Stomach smooth muscle (tissue), 2 donors: ENCODE measurements around the gene ORMDL3.

Source experiments
- H3K27ac ChIP-seq: one replicate; pipeline ENCODE4 v1.7.0; 2013; ENCODE audit warnings: mild to moderate bottlenecking, low read length, inconsistent platforms
- H3K27me3 ChIP-seq, 2 donors: one replicate each; pipeline ENCODE4 v1.7.0; 2013; ENCODE audit warnings: low read length in 2 of 2; ENCODE audit not compliant: insufficient read depth in 2 of 2, control insufficient read depth in 1 of 2
- H3K36me3 ChIP-seq, 2 donors: one replicate each; pipeline ENCODE4 v1.7.0; 2013; ENCODE audit warnings: low read length in 2 of 2; ENCODE audit not compliant: control insufficient read depth in 2 of 2, insufficient read depth in 2 of 2
- H3K4me1 ChIP-seq: one replicate; pipeline ENCODE4 v1.7.0; 2013; ENCODE audit warnings: low read length; ENCODE audit not compliant: control insufficient read depth, insufficient read depth
- H3K4me3 ChIP-seq, 2 donors: one replicate each; pipeline ENCODE4 v1.7.0; 2013; ENCODE audit warnings: low read length in 2 of 2
- H3K9ac ChIP-seq, 2 donors: one replicate each; pipeline ENCODE4 v1.7.0; 2013; ENCODE audit warnings: low read length in 2 of 2, mild to moderate bottlenecking in 1 of 2
- H3K9me3 ChIP-seq, 2 donors: one replicate each; pipeline ENCODE4 v1.7.0; 2013; ENCODE audit warnings: low read length in 2 of 2; ENCODE audit not compliant: control insufficient read depth in 2 of 2
- donor health status: healthy.
- donor health status: Pancreatic carcinoma.

The ORMDL3 gene

DNA sequence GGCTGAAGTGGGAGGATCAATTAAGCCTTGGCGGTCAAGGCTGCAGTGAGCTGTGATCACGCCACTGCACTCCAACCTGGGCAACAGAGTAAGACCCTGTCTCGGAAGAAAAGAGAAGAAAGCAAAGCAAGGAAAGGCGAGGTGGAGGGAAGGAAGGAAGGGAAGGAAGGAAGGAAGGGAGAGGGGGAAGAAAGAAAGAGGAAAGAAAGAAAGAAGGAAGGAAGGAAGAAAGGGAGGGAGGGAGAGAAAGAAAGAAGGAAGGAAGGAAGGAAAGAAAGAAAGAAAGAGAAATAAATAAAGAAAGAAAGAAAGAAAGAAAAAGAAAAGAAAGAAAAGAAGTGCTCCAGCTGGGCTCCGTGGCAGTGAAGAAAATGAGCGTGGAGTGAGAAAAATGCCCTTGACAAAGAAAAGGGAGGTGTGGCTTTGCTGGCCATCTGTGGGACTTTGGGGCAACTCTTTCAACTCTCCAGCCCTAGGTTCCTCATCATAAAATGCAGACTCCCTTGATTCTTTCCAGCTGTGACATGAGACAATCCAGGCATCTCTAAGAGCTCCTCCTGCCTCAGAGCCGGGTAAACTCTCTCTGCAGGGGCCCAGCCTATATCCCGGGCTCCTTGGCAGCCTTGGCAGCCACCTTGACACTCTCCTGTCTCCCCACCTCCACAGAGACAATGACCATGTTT lies 37.8 kb upstream of the ORMDL3 start:
- no peak overlapping the region for H3K9ac ChIP-seq
- peaks cover 2 to 3% of the 10 kb centered on the region in 2 donors for H3K27me3 ChIP-seq
- H3K36me3 ChIP-seq = no peaks in the 10 kb centered on the region
- no peaks in the 10 kb centered on the region for H3K9me3 ChIP-seq
- no peak overlapping the region for H3K27ac ChIP-seq
- H3K4me1 ChIP-seq = no peaks in the 10 kb centered on the region
- no peak overlapping the region for H3K4me3 ChIP-seq

DNA sequence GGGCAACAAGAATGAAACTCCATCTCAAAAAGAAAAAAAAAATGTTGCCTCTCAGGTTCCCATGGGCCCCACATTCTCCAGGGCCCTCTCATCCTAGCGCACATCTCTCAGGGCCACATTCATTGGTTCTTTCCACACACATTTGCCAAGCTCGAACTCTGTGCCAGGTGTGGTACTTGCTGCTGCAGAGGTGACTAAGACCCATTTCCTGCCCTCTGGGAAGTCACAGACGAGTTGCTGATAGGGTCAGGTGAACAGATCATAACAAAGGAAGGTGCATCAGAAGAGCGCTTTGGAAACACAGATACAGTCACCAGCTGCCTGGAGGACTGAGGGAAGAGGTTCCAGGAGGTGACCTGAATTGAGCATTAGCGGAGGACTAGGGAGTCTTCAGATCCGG lies 36.4 kb upstream of the ORMDL3 start:
- Histone ChIP-seq H3K27ac (no peak overlapping the region), H3K4me3 (no peak overlapping the region), H3K27me3 (peaks cover 2 to 3% of the 10 kb centered on the region in 2 donors), H3K9me3 (no peaks in the 10 kb centered on the region), H3K9ac (no peak overlapping the region), H3K4me1 (no peaks in the 10 kb centered on the region), H3K36me3 (no peaks in the 10 kb centered on the region)

DNA sequence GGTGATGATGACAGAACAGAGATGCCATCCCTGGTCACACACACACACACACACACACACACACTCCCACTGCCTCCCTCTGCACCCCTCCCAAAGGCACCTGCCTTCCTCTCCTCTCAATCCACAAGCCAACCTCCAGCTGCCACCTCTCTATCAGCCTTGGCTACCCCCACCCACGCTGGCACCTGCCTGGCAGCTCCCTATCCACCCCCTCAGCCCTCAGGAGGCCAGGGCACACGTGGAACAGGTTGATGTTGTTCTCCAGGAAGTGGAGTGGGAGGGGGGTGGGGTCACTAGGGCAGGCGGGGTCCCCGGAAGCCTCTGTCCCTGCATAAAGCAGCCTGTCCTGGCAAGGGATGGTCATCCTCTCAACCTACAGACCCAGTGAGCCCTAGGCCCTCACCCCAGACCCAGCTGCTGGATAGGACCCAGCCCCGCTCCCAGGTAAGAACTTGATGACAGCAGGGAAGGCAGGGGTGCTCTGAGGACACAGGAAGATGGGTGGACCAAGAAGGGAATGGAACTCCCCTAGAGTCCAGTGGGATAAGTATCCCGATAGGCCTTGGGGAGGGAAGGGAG lies 35.3 kb upstream of the ORMDL3 start, which contains the start of gene GSDMA:
TSS of gene GSDMA (plus strand) at position 363 of the 579 bp plus-strand sequence. CDS start 2,684 bp downstream, outside the sequence.
- no peaks in the 10 kb centered on the region for H3K4me1 ChIP-seq
- H3K27ac ChIP-seq = no peak within 1 kb of the TSS
- no peak within 1 kb of the TSS for H3K4me3 ChIP-seq
- H3K9ac ChIP-seq = no peak within 1 kb of the TSS
- no peaks in the 10 kb centered on the region for H3K9me3 ChIP-seq
- H3K36me3 ChIP-seq = no peaks in the 10 kb centered on the region
- H3K27me3 ChIP-seq = peaks cover 2 to 3% of the 10 kb centered on the region in 2 donors

DNA sequence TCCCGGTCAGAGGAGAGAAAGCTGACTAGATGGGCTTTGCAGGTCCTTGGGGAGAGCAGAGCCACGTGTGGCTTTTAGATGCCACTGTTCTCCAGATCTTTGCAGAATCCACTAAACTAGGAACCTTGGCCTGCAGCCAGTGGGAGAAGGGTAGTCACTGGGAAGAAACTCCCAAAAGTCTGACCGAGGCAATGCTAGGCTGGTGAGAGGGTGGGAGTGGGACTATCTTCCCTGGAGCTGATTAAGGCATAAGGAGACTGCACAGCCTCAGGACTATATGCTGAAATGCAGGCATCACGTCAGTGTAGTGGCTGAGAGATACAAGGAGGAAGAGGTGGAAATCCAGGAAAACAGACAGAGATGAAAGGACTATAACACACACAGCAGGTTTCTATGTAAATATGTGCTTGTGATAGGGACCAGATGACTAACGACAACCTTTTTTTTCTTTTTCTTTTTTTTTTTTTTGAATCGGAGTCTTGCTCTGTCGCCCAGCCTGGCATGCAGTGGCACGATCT lies 33.2 kb upstream of the ORMDL3 start:
- no peak overlapping the region for H3K27ac ChIP-seq
- H3K27me3 ChIP-seq = peaks cover 2 to 3% of the 10 kb centered on the region in 2 donors
- no peak overlapping the region for H3K4me3 ChIP-seq
- no peaks in the 10 kb centered on the region for H3K4me1 ChIP-seq
- no peaks in the 10 kb centered on the region for H3K9me3 ChIP-seq
- no peaks in the 10 kb centered on the region for H3K36me3 ChIP-seq
- no peak overlapping the region for H3K9ac ChIP-seq

DNA sequence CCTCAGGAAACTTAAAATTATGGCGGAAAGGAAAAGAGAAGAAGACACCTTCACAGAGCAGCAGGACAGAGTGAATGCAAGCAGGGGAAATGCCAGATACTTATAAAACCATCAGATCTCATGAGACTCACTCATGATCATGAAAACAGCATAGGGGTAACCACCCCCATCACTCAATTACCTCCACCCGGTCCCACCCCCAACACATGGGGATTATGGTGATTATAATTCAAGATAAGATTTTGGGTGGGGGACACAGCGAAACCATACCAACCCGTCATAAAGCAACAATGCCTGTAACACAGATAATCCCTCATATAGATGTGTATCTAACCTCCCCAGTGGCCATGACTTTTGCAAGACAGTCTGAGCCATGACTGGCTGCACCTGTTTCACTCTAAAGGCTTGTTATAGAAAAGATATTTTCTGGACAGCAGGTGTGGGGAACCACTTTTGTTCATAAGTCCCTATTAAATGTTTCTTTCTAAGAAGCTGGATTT lies 28.4 kb upstream of the ORMDL3 start:
- H3K4me1 ChIP-seq = peaks cover 11% of the 10 kb centered on the region
- H3K36me3 ChIP-seq = no peaks in the 10 kb centered on the region
- no peak overlapping the region for H3K4me3 ChIP-seq
- H3K9me3 ChIP-seq = no peaks in the 10 kb centered on the region
- peaks cover 0 to 2% of the 10 kb centered on the region in 2 donors for H3K27me3 ChIP-seq
- H3K9ac ChIP-seq = no peak overlapping the region
- H3K27ac ChIP-seq = no peak overlapping the region

DNA sequence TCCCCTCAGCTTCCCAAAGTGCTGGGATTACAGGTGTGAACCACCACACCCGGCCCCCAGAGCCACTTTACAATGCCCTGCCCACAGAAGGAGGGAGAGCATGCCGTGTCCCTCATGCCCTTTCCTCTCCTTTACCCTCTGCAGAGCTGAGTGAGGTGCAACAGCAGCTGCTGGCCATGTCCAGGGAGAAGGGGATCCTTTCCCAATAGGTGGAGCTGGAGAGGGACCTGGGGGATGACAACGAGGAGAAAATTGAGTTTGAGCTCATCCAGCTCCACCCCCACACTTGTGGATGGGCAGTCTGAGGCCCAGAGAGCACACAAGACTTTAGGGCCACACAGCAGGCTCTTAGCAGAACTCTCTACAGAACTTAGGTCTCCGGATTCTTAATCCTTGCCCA lies 27.5 kb upstream of the ORMDL3 start:
- Histone ChIP-seq H3K9me3 (no peaks in the 10 kb centered on the region), H3K36me3 (no peaks in the 10 kb centered on the region), H3K4me3 (no peak overlapping the region)

DNA sequence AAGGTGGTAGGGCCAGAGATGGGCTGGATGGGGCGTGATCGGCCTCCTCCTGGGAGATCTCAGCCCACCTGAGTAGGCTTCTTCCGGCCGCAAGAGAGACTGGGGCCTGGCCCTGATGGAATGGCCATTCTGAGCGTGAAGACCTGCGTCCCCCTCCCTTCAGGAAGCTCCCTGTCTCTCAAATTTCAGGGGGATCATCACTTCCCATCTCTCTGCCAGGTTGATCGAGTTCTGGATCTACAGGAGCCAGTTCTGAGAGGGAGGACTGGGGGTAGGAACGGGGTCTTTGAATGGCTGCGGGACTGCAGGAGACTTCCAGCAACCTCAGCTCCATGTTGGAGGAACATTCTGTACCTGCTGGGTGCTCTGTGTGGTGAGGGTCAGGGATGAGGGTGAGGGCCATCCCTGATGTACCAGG lies 26.1 kb upstream of the ORMDL3 start:
- Histone ChIP-seq H3K36me3 (no peaks in the 10 kb centered on the region), H3K9me3 (no peaks in the 10 kb centered on the region), H3K27me3 (no peaks in the 10 kb centered on the region), H3K9ac (peak overlapping the region; percentile 21 to 57), H3K4me1 (peaks cover 11% of the 10 kb centered on the region), H3K27ac (peak overlapping the region; percentile 62), H3K4me3 (peak overlapping the region; percentile 69 to 76)

More for the DNA sequence above, 27.5 kb upstream of the ORMDL3 start:
- Histone ChIP-seq H3K9ac (no peak overlapping the region), H3K27ac (no peak overlapping the region), H3K4me1 (peaks cover 11% of the 10 kb centered on the region), H3K27me3 (no peaks in the 10 kb centered on the region)

DNA sequence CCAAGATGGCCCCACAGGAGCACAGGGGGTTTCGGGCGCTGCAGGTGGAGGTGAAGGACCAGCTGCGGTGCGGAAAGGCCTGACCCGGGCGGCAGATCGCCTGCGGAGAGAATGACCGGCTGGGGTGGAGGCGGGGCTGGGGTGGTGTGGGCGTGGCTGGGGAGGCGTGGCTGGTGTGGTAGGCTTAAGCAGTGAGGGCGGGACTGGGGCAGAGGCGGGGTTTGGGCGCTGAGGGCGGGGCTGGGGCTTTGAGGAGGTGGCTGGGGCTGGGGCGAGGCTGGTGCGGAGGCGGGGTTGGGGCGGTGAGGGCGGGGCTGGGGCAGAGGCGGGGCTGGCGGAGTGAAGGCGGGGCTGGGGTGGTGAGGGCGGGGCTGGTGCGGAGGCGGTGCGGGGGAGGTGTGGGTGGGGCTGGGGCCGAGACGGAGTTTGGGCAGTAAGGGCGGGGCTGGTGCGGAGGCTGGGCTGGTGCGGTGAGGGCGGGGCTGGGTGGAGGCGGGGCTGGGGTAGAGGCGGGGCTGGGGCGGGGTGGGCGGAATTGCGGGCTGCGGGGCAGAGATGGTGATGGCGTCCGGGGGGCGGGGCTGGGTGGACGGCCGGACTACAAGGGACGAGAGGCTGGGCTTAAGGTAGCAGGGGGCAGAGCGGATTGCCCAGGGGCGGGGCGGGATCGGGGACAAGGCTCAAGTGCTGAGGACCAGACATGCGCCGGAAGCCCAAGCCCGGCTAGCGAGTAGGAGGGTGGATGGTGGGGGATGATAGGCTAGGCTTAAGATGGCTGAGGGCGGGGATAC lies 25.5 kb upstream of the ORMDL3 start:
- Histone ChIP-seq H3K9ac (peak overlapping the region; percentile 55 to 57), H3K36me3 (no peaks in the 10 kb centered on the region), H3K27ac (peak overlapping the region; percentile 62), H3K27me3 (no peaks in the 10 kb centered on the region), H3K4me1 (peaks cover 11% of the 10 kb centered on the region), H3K9me3 (no peaks in the 10 kb centered on the region), H3K4me3 (peak overlapping the region; percentile 69 to 76)

DNA sequence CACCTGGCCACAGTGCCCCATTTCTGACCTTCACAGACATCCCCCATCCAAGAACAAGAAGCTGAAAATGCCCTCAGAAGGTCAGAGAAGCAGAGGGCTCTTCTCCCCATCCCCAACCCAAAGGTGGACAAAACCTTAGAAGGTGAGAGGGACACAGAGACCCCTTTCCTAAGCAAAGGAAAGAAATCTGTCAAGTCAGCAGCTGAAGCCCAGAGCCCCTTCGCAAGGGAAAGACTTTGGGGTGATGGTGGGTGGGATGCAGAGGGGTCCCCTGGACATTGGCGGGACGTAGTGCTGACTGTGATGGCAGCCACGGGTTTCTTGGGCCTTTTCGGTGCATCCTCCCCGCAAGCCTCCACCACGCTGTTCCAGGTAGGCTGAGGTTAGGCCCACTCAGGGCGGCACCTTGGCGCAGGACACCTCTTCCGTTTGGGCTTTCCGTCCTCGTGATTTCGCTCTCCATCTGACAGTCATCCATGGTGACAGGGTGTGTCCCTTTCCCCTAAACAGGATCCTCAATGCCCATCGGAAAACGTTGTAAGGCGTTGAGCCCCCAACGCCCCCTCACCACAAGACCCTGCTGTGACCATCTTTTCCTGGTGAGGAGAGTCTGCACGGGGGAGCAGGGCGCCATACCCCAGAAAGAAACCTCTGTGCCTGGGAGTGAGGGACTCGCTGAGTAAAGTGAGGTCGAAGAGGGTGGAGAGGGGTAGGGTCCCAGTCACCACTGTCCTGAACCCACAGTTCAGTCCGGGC lies 24.7 kb upstream of the ORMDL3 start:
- H3K36me3 ChIP-seq = no peaks in the 10 kb centered on the region
- peak overlapping the region; percentile 52 to 74 for H3K4me3 ChIP-seq
- peak overlapping the region; percentile 37 for H3K27ac ChIP-seq
- no peaks in the 10 kb centered on the region for H3K9me3 ChIP-seq
- H3K27me3 ChIP-seq = no peaks in the 10 kb centered on the region
- H3K9ac ChIP-seq = peak overlapping the region; percentile 26 to 55
- peaks cover 11% of the 10 kb centered on the region for H3K4me1 ChIP-seq

DNA sequence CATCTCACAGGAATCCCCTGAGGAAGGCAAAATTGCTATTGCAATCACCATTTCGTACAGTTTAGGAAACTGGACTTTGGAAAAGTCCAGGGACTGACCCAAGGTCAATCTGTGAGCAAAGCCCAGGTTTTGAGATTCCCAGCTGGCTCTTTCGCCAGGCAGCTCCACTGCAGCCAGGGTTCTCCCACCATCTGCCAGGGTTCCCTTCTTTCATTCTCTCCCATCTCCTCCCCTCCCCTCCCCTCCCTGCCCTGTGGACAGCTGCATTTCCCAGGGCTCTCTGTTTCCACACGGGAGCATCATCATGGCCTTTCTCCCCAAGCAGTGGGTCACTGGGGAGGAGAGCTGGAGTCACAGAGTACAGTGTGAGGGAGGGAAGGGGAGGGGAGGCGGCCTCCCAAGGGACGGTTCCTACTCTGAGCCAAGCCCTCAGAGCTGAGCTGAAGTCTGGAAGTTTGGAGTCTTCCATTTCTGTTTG lies 23.5 kb upstream of the ORMDL3 start:
- no peaks in the 10 kb centered on the region for H3K9me3 ChIP-seq
- peaks cover 11% of the 10 kb centered on the region for H3K4me1 ChIP-seq
- H3K9ac ChIP-seq = no peak overlapping the region
- no peaks in the 10 kb centered on the region for H3K36me3 ChIP-seq
- no peak overlapping the region for H3K4me3 ChIP-seq
- no peaks in the 10 kb centered on the region for H3K27me3 ChIP-seq
- H3K27ac ChIP-seq = no peak overlapping the region
